GM12891 (cell line): ENCODE results near the gene RRAD.

Source experiments
- PAX5 ChIP-seq: IDR thresholded peaks from 2 replicates; pipeline ENCODE4 v1.6.1; 2011; ENCODE audit warnings: low read length, moderate library complexity, mild to moderate bottlenecking; ENCODE audit not compliant: insufficient read depth, severe bottlenecking
- POLR2A ChIP-seq: IDR thresholded peaks from 2 replicates; pipeline ENCODE4 v1.6.1; 2011; ENCODE audit warnings: low read depth, low read length, control low read depth
- POLR2AphosphoS5 ChIP-seq: IDR thresholded peaks from 2 replicates; pipeline ENCODE4 v1.6.1; 2011; ENCODE audit warnings: low read depth, low read length, control low read depth
- TAF1 ChIP-seq: IDR thresholded peaks from 2 replicates; pipeline ENCODE4 v1.6.1; 2011; ENCODE audit warnings: low read depth, low read length, control low read depth

- no peak for TF ChIP-seq POLR2A
- TF ChIP-seq TAF1, result no peak
- TF ChIP-seq POLR2AphosphoS5, result no peak
- peak; percentile 37 for TF ChIP-seq PAX5
Observed at GRCh38 chr16:66948134-66948836, 22.9 kb upstream of the RRAD start.
